Upper lobe of left lung (tissue), 4 donors: ENCODE data around the gene MED6.

Experiments used
- CTCF ChIP-seq, 6 experiments: fragments of 450-650 bp in 4 of 6; fragments of 200-600 bp in 2 of 6; sonication (generic) in 2 of 6; IDR thresholded peaks; one replicate each; pipeline ENCODE4 v1.5.1; 2016 to 2019; ENCODE audit warnings: antibody characterized with exemption in 6 of 6
- POLR2A ChIP-seq, 4 donors: fragments of 450-650 bp; IDR thresholded peaks; one replicate each; pipeline ENCODE4 v1.5.1; 2016 to 2017; ENCODE audit warnings: antibody characterized with exemption in 4 of 4, mild to moderate bottlenecking in 2 of 4
- POLR2AphosphoS5 ChIP-seq, 2 donors: sonication (generic); formaldehyde crosslinking; IDR thresholded peaks; one replicate each; pipeline ENCODE4 v1.5.1; 2017; ENCODE audit warnings: antibody characterized with exemption in 2 of 2

GRCh38 chr14:70563869-70564268 lies 36.6 kb downstream of the MED6 start:
- TF ChIP-seq POLR2AphosphoS5 (IDR thresholded peaks at IDR 0.05) (no peak), POLR2A (IDR thresholded peaks at IDR 0.05) (no peak), CTCF (IDR thresholded peaks at IDR 0.05) (no peak)
